MCF 10A (cell line): Measurements from ENCODE around the gene ARHGAP10. TPM values are rescaled to one million over a fixed set of nuclear protein-coding genes. Genes with fewer than 3 reads are reported as not detected.

ENCODE experiments used
- BruUV-seq: library from RNA; stranded (reverse); fragments of 400-500 nt; replicated peaks from 2 replicates; lab custom pipeline; 2021; lab: Mats Ljungman, UMichigan
- CTCF ChIA-PET: fragments of 300-600 bp; sonication (Branson Sonifier 250); formaldehyde crosslinking; extraction: SDS; loops from one replicate; lab custom pipeline; 2021; ENCODE audit warnings: antibody characterized with exemption, inconsistent platforms; lab: Yijun Ruan, JAX
- POLR2A ChIA-PET: fragments of 300-600, 350-650 bp; sonication (Branson Sonifier 250); formaldehyde crosslinking; extraction: SDS; loops from one replicate; lab custom pipeline; 2020; ENCODE audit warnings: antibody characterized with exemption, inconsistent platforms; lab: Yijun Ruan, JAX
- DNase-seq: peaks from one replicate; pipeline ENCODE4 v3.0.0-alpha.2; 2018; ENCODE audit not compliant: unreplicated experiment
- H3K27ac Mint-ChIP-seq: one replicate; pipeline ENCODE4 v1.8.0; 2022; ENCODE audit warnings: mild to moderate bottlenecking, low read depth, mixed read lengths; ENCODE audit not compliant: unreplicated experiment
- H3K27me3 Mint-ChIP-seq: one replicate; pipeline ENCODE4 v1.8.0; 2022; ENCODE audit warnings: mixed read lengths; ENCODE audit not compliant: insufficient read depth, unreplicated experiment
- H3K36me3 Mint-ChIP-seq: one replicate; pipeline ENCODE4 v1.8.0; 2022; ENCODE audit warnings: mild to moderate bottlenecking, moderate library complexity, mixed read lengths; ENCODE audit not compliant: insufficient read depth, unreplicated experiment
- H3K4me1 Mint-ChIP-seq: one replicate; pipeline ENCODE4 v1.8.0; 2022; ENCODE audit warnings: mixed read lengths; ENCODE audit not compliant: insufficient read depth, unreplicated experiment
- H3K4me3 Mint-ChIP-seq: one replicate; pipeline ENCODE4 v1.8.0; 2022; ENCODE audit warnings: mild to moderate bottlenecking, moderate library complexity, mixed read lengths; ENCODE audit not compliant: unreplicated experiment
- H3K9me3 Mint-ChIP-seq: one replicate; pipeline ENCODE4 v1.8.0; 2022; ENCODE audit warnings: mixed read lengths; ENCODE audit not compliant: unreplicated experiment
- intact Hi-C: fragments of 100-400 bp; cut with micrococcal nuclease; formaldehyde crosslinking; loops from 2 replicates; pipeline ENCODE4 v1.14.1; 2022
- total RNA-seq: library from RNA; stranded (reverse); gene quantifications from 2 replicates; pipeline ENCODE4 v1.2.3, GENCODE V29; 2022
- TF ChIP-seq, protein P1 (sequence below): fragments of 200-600 bp; IDR thresholded peaks from one replicate; pipeline ENCODE4 v1.8.0; 2022; ENCODE audit warnings: antibody characterized with exemption, mild to moderate bottlenecking; ENCODE audit not compliant: unreplicated experiment

ARHGAP10 gene
- total RNA-seq, 1 experiment from 2014 or later = 22.4 TPM

DNA sequence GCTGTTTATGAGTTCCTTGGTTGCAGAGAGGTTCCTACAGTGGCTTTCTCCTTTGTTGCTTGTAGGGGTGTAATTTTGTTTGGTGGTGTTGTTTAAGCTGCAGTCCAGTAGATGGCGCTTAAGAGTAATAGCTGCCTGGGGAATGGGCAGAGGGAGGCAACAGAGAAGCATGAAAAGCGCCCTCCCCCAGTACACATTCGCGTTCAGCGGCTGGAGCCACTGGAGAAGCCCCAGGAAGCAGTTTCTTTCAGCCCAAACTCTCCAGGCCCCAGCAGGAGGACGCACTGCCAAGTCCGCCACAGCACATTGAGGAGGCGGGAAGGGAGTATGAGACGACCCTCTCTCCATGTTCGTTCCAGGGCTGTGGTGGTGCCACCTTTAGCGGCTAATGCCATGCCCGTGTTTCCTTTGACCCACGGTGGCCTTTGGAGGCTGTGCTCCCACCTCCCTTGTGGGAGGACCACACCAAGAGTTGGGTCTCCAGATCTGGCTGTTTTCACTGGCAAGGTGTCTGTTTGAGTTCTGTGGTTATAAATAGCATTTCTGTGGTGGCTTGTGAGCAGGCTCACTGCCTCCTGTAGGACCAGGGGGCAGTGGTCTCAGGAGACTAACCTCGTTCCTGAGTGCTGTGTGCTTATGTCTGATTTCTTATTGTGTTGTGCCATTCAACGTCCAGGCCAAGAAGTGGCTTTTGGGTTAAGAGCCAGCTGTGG is 252.3 kb downstream of the ARHGAP10 start:
- H3K4me1 Mint-ChIP-seq = peaks cover 6% of the 10 kb centered on the region
- TF ChIP-seq, protein P1, sequence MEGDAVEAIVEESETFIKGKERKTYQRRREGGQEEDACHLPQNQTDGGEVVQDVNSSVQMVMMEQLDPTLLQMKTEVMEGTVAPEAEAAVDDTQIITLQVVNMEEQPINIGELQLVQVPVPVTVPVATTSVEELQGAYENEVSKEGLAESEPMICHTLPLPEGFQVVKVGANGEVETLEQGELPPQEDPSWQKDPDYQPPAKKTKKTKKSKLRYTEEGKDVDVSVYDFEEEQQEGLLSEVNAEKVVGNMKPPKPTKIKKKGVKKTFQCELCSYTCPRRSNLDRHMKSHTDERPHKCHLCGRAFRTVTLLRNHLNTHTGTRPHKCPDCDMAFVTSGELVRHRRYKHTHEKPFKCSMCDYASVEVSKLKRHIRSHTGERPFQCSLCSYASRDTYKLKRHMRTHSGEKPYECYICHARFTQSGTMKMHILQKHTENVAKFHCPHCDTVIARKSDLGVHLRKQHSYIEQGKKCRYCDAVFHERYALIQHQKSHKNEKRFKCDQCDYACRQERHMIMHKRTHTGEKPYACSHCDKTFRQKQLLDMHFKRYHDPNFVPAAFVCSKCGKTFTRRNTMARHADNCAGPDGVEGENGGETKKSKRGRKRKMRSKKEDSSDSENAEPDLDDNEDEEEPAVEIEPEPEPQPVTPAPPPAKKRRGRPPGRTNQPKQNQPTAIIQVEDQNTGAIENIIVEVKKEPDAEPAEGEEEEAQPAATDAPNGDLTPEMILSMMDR = peak; percentile 79
- H3K4me3 Mint-ChIP-seq = no peak overlapping the region
- peaks cover 7% of the 10 kb centered on the region for H3K36me3 Mint-ChIP-seq
- CTCF ChIA-PET = interaction anchor here (0.5 to 2.9 kb wide), 11 partner anchors 10 to 1751 kb away, joined by 3 to 8 read pairs (median 4); no protein-coding TSS in a partner anchor
- no TSS peak for BruUV-seq
- peak; percentile 59 for DNase-seq
- no peaks in the 10 kb centered on the region for H3K9me3 Mint-ChIP-seq
- intact Hi-C loops = loop anchor here (1.0 to 10.0 kb wide), 3 partner anchors 168 to 1281 kb away; no protein-coding TSS in a partner anchor
- no peak overlapping the region for H3K27ac Mint-ChIP-seq
- no peaks in the 10 kb centered on the region for H3K27me3 Mint-ChIP-seq
- POLR2A ChIA-PET = interaction anchor here (1.3 kb wide), 1 partner anchor 23 kb away, joined by 3 read pairs; no protein-coding TSS in a partner anchor

DNA sequence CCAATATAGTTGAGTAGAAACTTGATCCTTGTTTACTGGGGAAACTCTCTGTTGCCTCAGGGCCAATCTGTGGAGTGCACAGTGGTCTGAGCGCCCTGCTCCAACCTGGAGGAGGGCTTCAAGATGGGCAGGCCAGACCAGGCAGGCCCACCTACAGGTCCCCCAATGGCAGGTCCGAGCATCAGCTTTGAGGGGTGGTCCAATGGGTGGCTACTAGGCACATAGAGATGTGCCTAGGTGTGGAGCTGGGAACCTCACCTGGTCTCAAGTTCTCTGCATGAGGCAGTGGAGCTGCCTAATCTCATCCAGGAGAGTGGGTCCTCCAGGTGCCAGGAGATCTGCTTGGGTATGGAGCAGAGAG is 252.9 kb downstream of the ARHGAP10 start:
- intact Hi-C loops = loop anchor here (1.0 to 10.0 kb wide), 3 partner anchors 168 to 1280 kb away; no protein-coding TSS in a partner anchor
- Mint-ChIP-seq H3K4me1 (peaks cover 6% of the 10 kb centered on the region), H3K9me3 (no peaks in the 10 kb centered on the region), H3K36me3 (peaks cover 7% of the 10 kb centered on the region), H3K27ac (no peak overlapping the region), H3K27me3 (no peaks in the 10 kb centered on the region), H3K4me3 (no peak overlapping the region)
- DNase-seq = no peak
- TF ChIP-seq, protein P1 = no peak
- CTCF ChIA-PET = interaction anchor here (0.5 to 2.9 kb wide), 5 partner anchors 9 to 1751 kb away, joined by 3 to 8 read pairs (median 4); no protein-coding TSS in a partner anchor
- POLR2A ChIA-PET = no interaction called here
- BruUV-seq = no TSS peak

- POLR2A ChIA-PET = no interaction called here
- intact Hi-C loops = loop anchor here (10.0 kb wide), 1 partner anchor 1279 kb away; no protein-coding TSS in a partner anchor
- BruUV-seq = no TSS peak
- H3K9me3 Mint-ChIP-seq = no peaks in the 10 kb centered on the region
- H3K4me3 Mint-ChIP-seq = no peak overlapping the region
- CTCF ChIA-PET = interaction anchor here (0.7 to 2.9 kb wide), 5 partner anchors 8 to 1047 kb away, joined by 3 to 8 read pairs (median 3); no protein-coding TSS in a partner anchor
- H3K36me3 Mint-ChIP-seq = peaks cover 10% of the 10 kb centered on the region
- peaks cover 6% of the 10 kb centered on the region for H3K4me1 Mint-ChIP-seq
- TF ChIP-seq, protein P1 = no peak
- DNase-seq = no peak
- no peak overlapping the region for H3K27ac Mint-ChIP-seq
- H3K27me3 Mint-ChIP-seq = no peaks in the 10 kb centered on the region
Measured at GRCh38 chr4:147985376-147985775, 253.5 kb downstream of the ARHGAP10 start.

DNA sequence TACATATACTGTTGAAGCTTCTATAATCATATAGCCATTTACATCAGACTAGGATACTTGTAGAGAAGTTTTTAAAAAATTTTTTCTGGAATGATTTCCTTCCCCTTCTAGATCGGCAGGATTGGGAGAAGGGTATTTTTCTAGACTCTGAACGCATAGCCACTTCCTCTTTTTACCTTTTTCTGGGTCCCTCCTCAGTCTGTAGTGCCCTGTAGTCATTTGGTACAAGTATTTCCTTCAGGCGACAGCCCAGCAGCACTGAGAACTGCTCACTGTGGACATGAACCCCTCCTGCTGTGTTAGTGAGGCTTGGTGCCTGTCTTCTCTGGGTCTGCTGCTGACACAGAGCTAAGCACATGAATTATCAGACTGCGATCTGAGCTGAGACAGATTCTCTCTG is 255.4 kb downstream of the ARHGAP10 start:
- TF ChIP-seq, protein P1 = no peak
- POLR2A ChIA-PET = interaction anchor here (0.6 kb wide), 1 partner anchor 54 kb away, joined by 3 read pairs; no protein-coding TSS in a partner anchor
- no peaks in the 10 kb centered on the region for H3K4me1 Mint-ChIP-seq
- no peak overlapping the region for H3K4me3 Mint-ChIP-seq
- no peak overlapping the region for H3K27ac Mint-ChIP-seq
- H3K36me3 Mint-ChIP-seq = peaks cover 12% of the 10 kb centered on the region
- H3K9me3 Mint-ChIP-seq = no peaks in the 10 kb centered on the region
- no TSS peak for BruUV-seq
- CTCF ChIA-PET = interaction anchor here (1.7 kb wide), 1 partner anchor 11 kb away, joined by 3 read pairs; no protein-coding TSS in a partner anchor
- DNase-seq = no peak
- intact Hi-C loops = loop anchor here (10.0 kb wide), 1 partner anchor 1278 kb away; no protein-coding TSS in a partner anchor
- H3K27me3 Mint-ChIP-seq = no peaks in the 10 kb centered on the region
